Muscle of back (tissue), 10 donors: ENCODE results near the gene AIMP1. TPM values are rescaled to one million over a fixed set of nuclear protein-coding genes. Genes with fewer than 3 reads are reported as not detected.

ENCODE experiments used
- polyA plus RNA-seq, 10 donors: library from polyadenylated mRNA; unstranded; fragments of 120-200 nt; gene quantifications; one replicate each; pipeline ENCODE4 v1.2.1, GENCODE V29; 2013; ENCODE audit not compliant: insufficient read length in 10 of 10

Gene AIMP1
- polyA plus RNA-seq, 10 donors: 39.0 to 56.1 (median 45.2) TPM

Other genes with a start within 250 kb of the AIMP1 start
- gene TBCK, start 341 bp upstream of the AIMP1 start, polyA plus RNA-seq: 10 to 100 TPM; 20.5 to 35.6 (median 25.0) TPM
- under 1 TPM in 2 of 10 donors, not detected in 8; 0.10 to 0.12 TPM for gene GIMD1, start 52.2 kb downstream of the AIMP1 start, polyA plus RNA-seq